Mesothelial cell of epicardium (in vitro differentiated cells): ENCODE results near the gene GCG. TPM values are rescaled to one million over a fixed set of nuclear protein-coding genes. Genes with fewer than 3 reads are reported as not detected.

Experiments
- DNase-seq, 2 experiments: peaks; one replicate each; pipeline ENCODE4 v3.0.0; 2021; ENCODE audit warnings: low spot score in 2 of 2; ENCODE audit not compliant: unreplicated experiment in 2 of 2
- H3K27ac Mint-ChIP-seq: 2 replicates; pipeline ENCODE4 v1.8.0; 2021; ENCODE audit warnings: mixed read lengths
- H3K27me3 Mint-ChIP-seq: 2 replicates; pipeline ENCODE4 v1.8.0; 2021; ENCODE audit warnings: low read depth, mixed read lengths
- H3K36me3 Mint-ChIP-seq: 2 replicates; pipeline ENCODE4 v1.8.0; 2021; ENCODE audit warnings: mixed read lengths
- H3K4me1 Mint-ChIP-seq: 2 replicates; pipeline ENCODE4 v1.8.0; 2021; ENCODE audit warnings: mixed read lengths
- H3K4me3 Mint-ChIP-seq: 2 replicates; pipeline ENCODE4 v1.8.0; 2021; ENCODE audit warnings: mild to moderate bottlenecking, moderate library complexity, mixed read lengths
- H3K9me3 Mint-ChIP-seq: 2 replicates; pipeline ENCODE4 v1.8.0; 2021; ENCODE audit warnings: mixed read lengths
- total RNA-seq: library from RNA; stranded (reverse); gene quantifications from 3 replicates; pipeline ENCODE4 v1.2.1, GENCODE V29; 2021
- TF ChIP-seq, protein P1 (sequence below): fragments of 200-600 bp; sonication (generic); IDR thresholded peaks from one replicate; pipeline ENCODE4 v1.5.0; 2021; ENCODE audit warnings: antibody characterized with exemption; ENCODE audit not compliant: unreplicated experiment

The GCG gene
- total RNA-seq, 1 donor from 2014 or later = 0.29 TPM

DNA sequence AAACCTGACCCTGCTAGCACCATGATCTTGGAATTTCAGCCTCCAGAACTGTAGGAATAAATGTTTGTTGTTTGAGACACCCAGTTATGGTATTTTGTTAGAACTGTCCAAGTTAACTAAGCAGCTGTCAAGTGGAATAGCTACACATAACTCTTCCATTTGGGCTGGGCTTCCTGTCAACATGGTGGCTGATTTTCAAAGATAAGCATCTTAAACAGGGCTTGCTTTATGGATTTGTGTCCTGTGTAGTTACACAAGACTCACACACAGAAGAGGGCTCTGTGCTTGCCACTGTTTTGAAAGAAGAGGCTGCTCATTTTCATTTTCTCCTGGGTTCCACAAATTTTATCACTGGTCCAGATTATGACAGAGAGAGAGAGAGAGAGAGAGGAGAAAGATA is 35.7 kb downstream of the GCG start:
- peaks cover 13% of the 10 kb centered on the region for H3K9me3 Mint-ChIP-seq
- H3K27ac Mint-ChIP-seq = no peak overlapping the region
- no peak for DNase-seq
- no peaks in the 10 kb centered on the region for H3K4me1 Mint-ChIP-seq
- no peaks in the 10 kb centered on the region for H3K27me3 Mint-ChIP-seq
- no peaks in the 10 kb centered on the region for H3K36me3 Mint-ChIP-seq
- H3K4me3 Mint-ChIP-seq = no peak overlapping the region
- TF ChIP-seq, protein P1, sequence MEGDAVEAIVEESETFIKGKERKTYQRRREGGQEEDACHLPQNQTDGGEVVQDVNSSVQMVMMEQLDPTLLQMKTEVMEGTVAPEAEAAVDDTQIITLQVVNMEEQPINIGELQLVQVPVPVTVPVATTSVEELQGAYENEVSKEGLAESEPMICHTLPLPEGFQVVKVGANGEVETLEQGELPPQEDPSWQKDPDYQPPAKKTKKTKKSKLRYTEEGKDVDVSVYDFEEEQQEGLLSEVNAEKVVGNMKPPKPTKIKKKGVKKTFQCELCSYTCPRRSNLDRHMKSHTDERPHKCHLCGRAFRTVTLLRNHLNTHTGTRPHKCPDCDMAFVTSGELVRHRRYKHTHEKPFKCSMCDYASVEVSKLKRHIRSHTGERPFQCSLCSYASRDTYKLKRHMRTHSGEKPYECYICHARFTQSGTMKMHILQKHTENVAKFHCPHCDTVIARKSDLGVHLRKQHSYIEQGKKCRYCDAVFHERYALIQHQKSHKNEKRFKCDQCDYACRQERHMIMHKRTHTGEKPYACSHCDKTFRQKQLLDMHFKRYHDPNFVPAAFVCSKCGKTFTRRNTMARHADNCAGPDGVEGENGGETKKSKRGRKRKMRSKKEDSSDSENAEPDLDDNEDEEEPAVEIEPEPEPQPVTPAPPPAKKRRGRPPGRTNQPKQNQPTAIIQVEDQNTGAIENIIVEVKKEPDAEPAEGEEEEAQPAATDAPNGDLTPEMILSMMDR = no peak

DNA sequence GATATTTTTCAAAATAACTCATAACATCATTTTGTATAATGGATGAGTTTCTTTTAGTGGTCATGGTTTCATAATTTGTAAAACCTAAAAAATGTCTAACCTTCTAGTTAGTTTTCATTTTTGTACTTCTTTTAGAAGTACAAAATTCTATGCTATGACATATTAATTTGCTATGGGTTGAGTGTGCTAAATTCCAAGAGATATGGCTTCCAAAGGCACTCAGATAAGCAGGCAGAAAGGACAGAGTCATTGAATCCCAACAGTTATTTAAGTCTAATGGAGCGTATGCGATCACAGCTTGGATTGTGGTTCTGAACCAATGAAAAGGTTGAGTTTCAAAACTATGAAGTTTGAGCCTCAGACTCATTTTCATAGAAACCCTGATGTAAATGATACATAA is 37.0 kb downstream of the GCG start:
- Mint-ChIP-seq H3K4me3 (no peak overlapping the region), H3K9me3 (peaks cover 13% of the 10 kb centered on the region), H3K27ac (no peak overlapping the region), H3K27me3 (no peaks in the 10 kb centered on the region), H3K4me1 (no peaks in the 10 kb centered on the region), H3K36me3 (no peaks in the 10 kb centered on the region)
- DNase-seq = no peak
- TF ChIP-seq, protein P1 = no peak

DNA sequence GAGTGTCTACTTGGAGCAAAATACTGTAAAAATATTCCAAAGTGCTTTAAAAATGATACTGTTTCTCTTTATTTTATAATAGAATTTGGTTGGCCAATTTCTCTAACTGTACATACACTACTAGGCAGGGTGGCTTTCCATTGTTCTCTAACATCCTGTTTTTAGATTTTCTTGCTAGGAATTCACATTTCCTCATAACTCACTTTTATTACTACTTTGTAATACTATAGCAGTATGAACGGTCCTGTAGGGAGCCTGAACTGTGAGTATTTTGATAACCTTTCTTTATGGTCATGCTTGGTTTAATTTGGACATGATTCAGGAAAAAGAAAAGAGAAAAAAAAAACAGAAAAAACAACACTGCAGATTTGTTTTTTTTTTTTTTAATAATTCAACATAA is 37.8 kb downstream of the GCG start:
- Mint-ChIP-seq H3K27ac (no peak overlapping the region), H3K4me1 (no peaks in the 10 kb centered on the region), H3K27me3 (no peaks in the 10 kb centered on the region), H3K4me3 (no peak overlapping the region), H3K36me3 (no peaks in the 10 kb centered on the region), H3K9me3 (peaks cover 13% of the 10 kb centered on the region)
- no peak for DNase-seq
- TF ChIP-seq, protein P1 = no peak

DNA sequence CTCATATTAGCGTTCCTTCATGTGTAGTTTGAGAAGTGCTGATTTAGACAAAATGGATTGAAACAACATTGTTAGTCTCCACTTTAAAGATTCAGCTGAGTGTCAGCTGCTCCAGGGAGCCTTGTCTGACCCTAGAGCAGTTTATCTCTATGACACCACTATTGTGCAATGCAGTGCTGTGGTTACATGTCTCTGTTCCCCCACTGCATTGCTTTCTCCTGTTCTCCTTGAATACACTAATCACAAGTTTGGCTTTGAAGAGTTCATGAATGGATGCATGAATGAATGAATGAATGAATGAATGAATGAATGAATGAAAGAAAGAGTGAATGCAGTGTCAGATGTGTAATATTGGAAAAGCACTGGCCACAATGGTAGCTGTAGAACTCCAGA is 38.3 kb downstream of the GCG start:
- Mint-ChIP-seq H3K27me3 (no peaks in the 10 kb centered on the region), H3K9me3 (peaks cover 13% of the 10 kb centered on the region), H3K27ac (no peak overlapping the region), H3K4me1 (no peaks in the 10 kb centered on the region), H3K4me3 (no peak overlapping the region), H3K36me3 (no peaks in the 10 kb centered on the region)
- no peak for DNase-seq
- TF ChIP-seq, protein P1 = no peak

DNA sequence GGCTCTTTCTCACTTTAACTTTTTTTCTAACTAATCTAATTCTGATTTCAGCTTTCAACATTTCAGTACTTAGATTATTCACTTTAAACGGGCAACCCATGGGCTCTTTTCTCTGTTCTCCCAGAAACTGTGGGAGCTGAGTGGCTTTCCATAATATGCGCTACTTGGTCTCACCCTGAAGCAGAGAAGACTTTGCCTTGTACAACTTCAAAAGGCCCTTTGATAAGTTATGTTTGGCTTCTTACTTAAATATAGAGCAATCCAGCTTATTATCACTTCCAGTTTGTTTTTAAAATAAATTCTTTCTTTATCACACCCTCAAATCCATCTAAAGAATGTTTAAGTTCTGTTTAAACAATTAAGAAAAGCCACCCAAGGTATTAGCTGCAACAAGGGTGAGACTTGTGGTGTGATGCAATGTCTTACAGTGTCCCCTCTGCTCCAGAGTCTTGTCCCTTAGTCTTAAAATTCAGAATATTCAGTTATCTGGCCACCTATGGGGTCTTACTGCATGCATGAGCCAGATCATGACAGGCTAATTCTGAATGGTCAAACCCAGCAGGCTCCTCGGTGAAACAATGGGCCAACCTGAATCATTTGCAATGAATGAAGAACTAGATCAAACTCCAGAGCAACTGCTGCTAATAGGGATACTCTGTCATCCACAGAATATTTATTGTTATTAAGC is 38.8 kb downstream of the GCG start:
- no peak overlapping the region for H3K27ac Mint-ChIP-seq
- TF ChIP-seq, protein P1 = no peak
- DNase-seq = no peak
- H3K9me3 Mint-ChIP-seq = peaks cover 13% of the 10 kb centered on the region
- H3K27me3 Mint-ChIP-seq = no peaks in the 10 kb centered on the region
- no peaks in the 10 kb centered on the region for H3K4me1 Mint-ChIP-seq
- H3K4me3 Mint-ChIP-seq = no peak overlapping the region
- H3K36me3 Mint-ChIP-seq = no peaks in the 10 kb centered on the region
